Neuronal stem cell (in vitro differentiated cells): ENCODE data around the gene EFCC1. TPM values are rescaled to one million over a fixed set of nuclear protein-coding genes. Genes with fewer than 3 reads are reported as not detected.

ENCODE experiments used
- DNase-seq: peaks from one replicate; pipeline ENCODE4 v3.0.0-alpha.2; 2013; ENCODE audit warnings: low spot score
- H2AFZ ChIP-seq: one replicate; pipeline ENCODE4 v1.6.1; 2013; ENCODE audit warnings: mild to moderate bottlenecking, low read length, inconsistent platforms
- H2AK5ac ChIP-seq: 2 replicates; pipeline ENCODE4 v1.6.1; 2013; ENCODE audit warnings: low read depth, mild to moderate bottlenecking, inconsistent platforms, low read length, moderate library complexity, mixed read lengths
- H2BK120ac ChIP-seq: 2 replicates; pipeline ENCODE4 v1.6.1; 2013; ENCODE audit warnings: low read depth, mild to moderate bottlenecking, inconsistent platforms, low read length, moderate library complexity, mixed read lengths
- H2BK12ac ChIP-seq: one replicate; pipeline ENCODE4 v1.6.1; 2013; ENCODE audit warnings: low read length, inconsistent platforms
- H2BK15ac ChIP-seq: 2 replicates; pipeline ENCODE4 v1.6.1; 2013; ENCODE audit warnings: mild to moderate bottlenecking, low read length, inconsistent platforms, mixed read lengths
- H2BK5ac ChIP-seq: one replicate; pipeline ENCODE4 v1.6.1; 2013; ENCODE audit warnings: inconsistent platforms, mild to moderate bottlenecking, low read length, moderate library complexity
- H3K14ac ChIP-seq: one replicate; pipeline ENCODE4 v1.6.1; 2013; ENCODE audit warnings: low read length, inconsistent platforms
- H3K18ac ChIP-seq: 2 replicates; pipeline ENCODE4 v1.6.1; 2013; ENCODE audit warnings: low read length, inconsistent platforms
- H3K23ac ChIP-seq: 2 replicates; pipeline ENCODE4 v1.6.1; 2013; ENCODE audit warnings: low read depth, mild to moderate bottlenecking, mixed read lengths, low read length, inconsistent platforms; ENCODE audit not compliant: poor library complexity
- H3K27ac ChIP-seq: replicated peaks from 3 replicates; pipeline ENCODE4 v1.5.1; 2013; ENCODE audit warnings: low read length, inconsistent platforms
- H3K27me3 ChIP-seq, 3 experiments: 2 replicates each; pipeline ENCODE4 v1.6.1; 2013; ENCODE audit warnings: low read length in 3 of 3, mild to moderate bottlenecking in 2 of 3, inconsistent platforms in 1 of 3, low read depth in 1 of 3, mixed read lengths in 1 of 3, moderate library complexity in 1 of 3; ENCODE audit not compliant: control insufficient read depth in 3 of 3, insufficient read depth in 3 of 3
- H3K36me3 ChIP-seq, 2 donors: replicated peaks in 1 of 2; 2 replicates each; pipeline ENCODE4 v1.6.1; 2013; ENCODE audit warnings: low read length in 2 of 2; ENCODE audit not compliant: control insufficient read depth in 2 of 2, insufficient read depth in 2 of 2
- H3K4ac ChIP-seq: 2 replicates; pipeline ENCODE4 v1.6.1; 2013; ENCODE audit warnings: inconsistent platforms, mild to moderate bottlenecking, low read length, moderate library complexity
- H3K4me1 ChIP-seq, 2 donors: 1 replicate in 1 of 2; 2 replicates in 1 of 2; pipeline ENCODE4 v1.6.1; 2013; ENCODE audit warnings: low read length in 2 of 2, low read depth in 1 of 2; ENCODE audit not compliant: control insufficient read depth in 2 of 2, insufficient read depth in 1 of 2
- H3K4me2 ChIP-seq: one replicate; pipeline ENCODE4 v1.6.1; 2013; ENCODE audit warnings: mild to moderate bottlenecking, low read length, inconsistent platforms; ENCODE audit not compliant: insufficient read depth, poor library complexity, severe bottlenecking
- H3K4me3 ChIP-seq, 2 donors: 2 replicates each; pipeline ENCODE4 v1.5.1; 2013; ENCODE audit warnings: low read length in 2 of 2, mild to moderate bottlenecking in 2 of 2, inconsistent platforms in 1 of 2, moderate library complexity in 1 of 2
- H3K79me1 ChIP-seq: one replicate; pipeline ENCODE4 v1.6.1; 2013; ENCODE audit warnings: low read depth, mild to moderate bottlenecking, inconsistent platforms, low read length, moderate library complexity
- H3K9ac ChIP-seq: one replicate; pipeline ENCODE4 v1.6.1; 2013; ENCODE audit warnings: mild to moderate bottlenecking, low read depth, low read length, inconsistent platforms; ENCODE audit not compliant: poor library complexity
- H3K9me3 ChIP-seq, 2 donors: replicated peaks in 1 of 2; 2 replicates each; pipeline versions ENCODE3 to v1.6.1; 2013; ENCODE audit warnings: low read length in 2 of 2, mild to moderate bottlenecking in 2 of 2, inconsistent platforms in 1 of 2, low read depth in 1 of 2, mixed read lengths in 1 of 2, moderate library complexity in 1 of 2; ENCODE audit not compliant: control insufficient read depth in 2 of 2, insufficient read depth in 1 of 2
- H4K8ac ChIP-seq: one replicate; pipeline ENCODE4 v1.6.1; 2013; ENCODE audit warnings: low read depth, mild to moderate bottlenecking, inconsistent platforms, low read length, moderate library complexity
- H4K91ac ChIP-seq: one replicate; pipeline ENCODE4 v1.6.1; 2013; ENCODE audit warnings: low read length, low read depth, mild to moderate bottlenecking, inconsistent platforms; ENCODE audit not compliant: poor library complexity
- WGBS, 2 donors: extraction: QIAGEN DNeasy Blood & Tissue Kit; methylation state at CpG; one replicate each; pipeline ENCODE4 v1.1.7; 2013; ENCODE audit warnings: missing lambda C conversion rate in 2 of 2, mixed read lengths in 1 of 2; ENCODE audit not compliant: insufficient read length in 2 of 2, insufficient replicate concordance in 1 of 2; ENCODE audit errors: extremely low coverage in 2 of 2; 5-methylcytosine and 5-hydroxymethylcytosine counted together
- polyA plus RNA-seq, 2 experiments: library from polyadenylated mRNA; stranded (reverse); fragments of 200-250 nt; gene quantifications; one replicate each; pipeline ENCODE4 v1.2.3, GENCODE V29; 2013

The EFCC1 gene, protein sequence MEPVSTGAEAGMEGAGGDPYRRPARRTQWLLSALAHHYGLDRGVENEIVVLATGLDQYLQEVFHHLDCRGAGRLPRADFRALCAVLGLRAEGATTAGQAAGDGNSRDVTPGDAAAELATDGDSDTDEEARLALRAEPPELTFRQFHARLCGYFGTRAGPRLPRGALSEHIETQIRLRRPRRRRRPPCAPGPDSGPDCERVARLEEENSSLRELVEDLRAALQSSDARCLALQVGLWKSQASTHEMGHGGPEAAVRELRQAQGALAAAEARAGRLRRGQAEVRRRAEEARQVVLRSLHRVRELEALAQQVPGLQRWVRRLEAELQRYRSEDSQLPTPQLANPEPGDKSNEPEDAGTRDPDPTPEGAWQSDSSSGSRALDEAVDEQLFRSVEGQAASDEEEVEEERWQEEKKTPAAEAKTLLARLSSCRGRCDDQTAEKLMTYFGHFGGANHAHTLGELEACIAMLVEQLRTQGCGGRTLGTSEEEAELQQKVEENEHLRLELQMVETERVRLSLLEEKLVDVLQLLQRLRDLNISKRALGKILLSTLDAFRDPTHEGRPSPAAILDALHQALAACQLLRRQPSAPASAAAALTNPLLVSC
- 0.96 TPM for polyA plus RNA-seq (2013, experiment 1 of 2)
- polyA plus RNA-seq (2013, experiment 2 of 2) = 0.93 TPM

DNA sequence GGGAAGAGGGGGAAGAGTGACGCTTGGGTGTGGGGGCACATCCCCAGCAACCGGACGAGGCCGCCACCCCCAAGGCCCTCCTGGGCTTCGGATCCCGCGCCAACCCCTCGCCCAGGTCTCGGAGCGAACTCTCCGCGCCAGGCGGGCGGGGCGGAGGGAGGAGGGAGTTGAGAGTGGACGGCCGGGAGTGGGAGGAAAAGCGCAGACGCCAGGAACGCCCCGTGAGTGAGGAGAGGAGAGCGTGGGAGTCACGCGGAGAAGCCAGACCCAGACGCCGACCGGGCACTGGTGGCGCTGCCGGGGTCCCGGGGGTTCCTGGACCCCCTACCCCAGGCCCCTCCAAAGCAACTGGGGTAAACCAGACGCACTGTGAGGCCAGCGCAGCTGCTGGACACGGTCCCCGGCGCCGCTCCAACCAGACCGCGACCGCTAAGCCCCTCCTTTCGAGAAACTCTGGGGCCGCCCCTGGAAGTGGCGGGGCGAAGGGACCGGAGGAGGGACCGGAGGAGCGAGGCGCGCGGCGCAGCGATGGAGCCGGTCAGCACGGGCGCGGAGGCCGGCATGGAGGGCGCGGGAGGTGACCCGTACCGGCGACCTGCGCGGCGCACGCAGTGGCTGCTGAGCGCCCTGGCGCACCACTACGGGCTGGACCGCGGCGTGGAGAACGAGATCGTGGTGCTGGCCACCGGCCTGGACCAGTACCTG is at the start of gene EFCC1:
Gene EFCC1, plus strand, starts transcription at position 204 of the 705 bp plus-strand sequence. Its CDS starts 325 bp downstream, at position 529.
- peak within 1 kb of the TSS; percentile 86 for H2AFZ ChIP-seq
- peaks cover 10 to 56% of the 10 kb centered on the region in 2 donors for H3K4me1 ChIP-seq
- no peak within 1 kb of the TSS for H2BK5ac ChIP-seq
- peak within 1 kb of the TSS; percentile 42 for H3K14ac ChIP-seq
- no peak within 1 kb of the TSS for H3K27ac ChIP-seq
- peak within 1 kb of the TSS; percentile 33 for H2BK15ac ChIP-seq
- peak within 1 kb of the TSS; percentile 43 for H2BK12ac ChIP-seq
- H2AK5ac ChIP-seq = peak within 1 kb of the TSS; percentile 66
- H3K4me3 ChIP-seq = peak within 1 kb of the TSS; percentile 86 to 87
- H4K91ac ChIP-seq = no peak within 1 kb of the TSS
- peak within 1 kb of the TSS; percentile 0 for H4K8ac ChIP-seq
- H3K9me3 ChIP-seq = peaks cover 0 to 3% of the 10 kb centered on the region in 2 donors
- H3K36me3 ChIP-seq = peaks cover 0 to 25% of the 10 kb centered on the region in 2 donors
- WGBS, 2 donors = no CpG with 5 or more reads among the region's 74 CpGs
- H3K18ac ChIP-seq = peak within 1 kb of the TSS; percentile 97
- H3K23ac ChIP-seq = peak within 1 kb of the TSS; percentile 28
- H3K27me3 ChIP-seq = peaks cover 0 to 35% (median 17%) of the 10 kb centered on the region in 3 experiments
- peak; percentile 72 for DNase-seq
- peak within 1 kb of the TSS; percentile 49 for H2BK120ac ChIP-seq
- H3K4ac ChIP-seq = no peak within 1 kb of the TSS
- H3K4me2 ChIP-seq = peak within 1 kb of the TSS; percentile 95
- peak within 1 kb of the TSS; percentile 93 for H3K9ac ChIP-seq
- H3K79me1 ChIP-seq = peaks cover 2% of the 10 kb centered on the region

GRCh38 chr3:128956440-128956839 is 44.7 kb upstream of the EFCC1 start:
- H3K4ac ChIP-seq = no peak overlapping the region
- no peak overlapping the region for H2BK15ac ChIP-seq
- H2AFZ ChIP-seq = no peak overlapping the region
- H4K8ac ChIP-seq = no peak overlapping the region
- no peak overlapping the region for H2BK120ac ChIP-seq
- H2AK5ac ChIP-seq = no peak overlapping the region
- WGBS, 2 donors = no CpG with 5 or more reads among the region's 2 CpGs
- H3K4me1 ChIP-seq = no peaks in the 10 kb centered on the region
- peaks cover 0 to 26% of the 10 kb centered on the region in 2 donors for H3K9me3 ChIP-seq
- H3K4me3 ChIP-seq = no peak overlapping the region
- H3K18ac ChIP-seq = no peak overlapping the region
- H3K79me1 ChIP-seq = no peaks in the 10 kb centered on the region
- H3K9ac ChIP-seq = no peak overlapping the region
- no peak overlapping the region for H2BK5ac ChIP-seq
- no peaks in the 10 kb centered on the region for H3K27me3 ChIP-seq
- no peak overlapping the region for H2BK12ac ChIP-seq
- H3K4me2 ChIP-seq = no peak overlapping the region
- no peak for DNase-seq
- no peak overlapping the region for H3K23ac ChIP-seq
- H4K91ac ChIP-seq = no peak overlapping the region
- no peak overlapping the region for H3K14ac ChIP-seq
- no peaks in the 10 kb centered on the region for H3K36me3 ChIP-seq
- no peak overlapping the region for H3K27ac ChIP-seq

DNA sequence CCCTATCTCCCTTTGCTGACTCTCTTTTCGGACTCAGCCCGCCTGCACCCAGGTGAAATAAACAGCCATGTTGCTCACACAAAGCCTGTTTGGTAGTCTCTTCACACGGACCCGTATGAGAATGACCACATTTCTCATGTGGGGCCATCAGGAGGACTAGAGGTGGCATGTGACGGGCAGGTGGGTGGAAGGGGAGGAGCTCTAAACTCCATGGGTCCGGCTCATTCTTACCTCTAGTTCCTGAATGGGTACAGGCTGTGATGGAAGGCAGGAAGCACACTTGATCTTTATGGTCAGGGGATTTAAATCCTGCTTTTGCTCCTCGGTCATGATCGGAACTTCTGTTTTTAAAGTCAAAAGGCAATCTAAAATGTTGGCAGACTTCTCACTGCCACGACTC is 35.8 kb upstream of the EFCC1 start:
- no peaks in the 10 kb centered on the region for H3K9me3 ChIP-seq

More for the DNA sequence above, 35.8 kb upstream of the EFCC1 start:
- WGBS, 2 donors = no CpG with 5 or more reads among the region's 9 CpGs
- H4K8ac ChIP-seq = no peak overlapping the region
- no peak overlapping the region for H2AFZ ChIP-seq
- H3K18ac ChIP-seq = no peak overlapping the region
- H3K27me3 ChIP-seq = no peaks in the 10 kb centered on the region
- no peak overlapping the region for H3K4me3 ChIP-seq
- H2BK120ac ChIP-seq = no peak overlapping the region
- H3K36me3 ChIP-seq = peaks cover 0 to 20% of the 10 kb centered on the region in 2 donors
- no peak overlapping the region for H2BK5ac ChIP-seq
- H4K91ac ChIP-seq = no peak overlapping the region
- no peak overlapping the region for H2AK5ac ChIP-seq
- no peak overlapping the region for H3K23ac ChIP-seq
- H3K4me2 ChIP-seq = no peak overlapping the region
- H2BK15ac ChIP-seq = no peak overlapping the region
- DNase-seq = no peak
- H3K27ac ChIP-seq = no peak overlapping the region
- H3K4ac ChIP-seq = no peak overlapping the region
- H3K79me1 ChIP-seq = no peaks in the 10 kb centered on the region
- H3K9ac ChIP-seq = no peak overlapping the region
- H3K4me1 ChIP-seq = no peaks in the 10 kb centered on the region
- H3K14ac ChIP-seq = no peak overlapping the region
- H2BK12ac ChIP-seq = no peak overlapping the region
